MM.1S (cell line): ENCODE results near the gene AK4.

ENCODE experiments used
- EZH2 ChIP-seq: fragments of 300-600 bp; sonication (generic); optimal IDR thresholded peaks from 2 replicates; pipeline ENCODE3; 2017; ENCODE audit warnings: low read depth, mild to moderate bottlenecking, antibody characterized with exemption, low read length, mixed read lengths
- TF ChIP-seq, protein P1 (sequence below): fragments of 300-600 bp; sonication (generic); IDR thresholded peaks from 2 replicates; pipeline ENCODE4 v1.5.1; 2016; ENCODE audit warnings: antibody characterized with exemption, low read length, mixed read lengths

DNA sequence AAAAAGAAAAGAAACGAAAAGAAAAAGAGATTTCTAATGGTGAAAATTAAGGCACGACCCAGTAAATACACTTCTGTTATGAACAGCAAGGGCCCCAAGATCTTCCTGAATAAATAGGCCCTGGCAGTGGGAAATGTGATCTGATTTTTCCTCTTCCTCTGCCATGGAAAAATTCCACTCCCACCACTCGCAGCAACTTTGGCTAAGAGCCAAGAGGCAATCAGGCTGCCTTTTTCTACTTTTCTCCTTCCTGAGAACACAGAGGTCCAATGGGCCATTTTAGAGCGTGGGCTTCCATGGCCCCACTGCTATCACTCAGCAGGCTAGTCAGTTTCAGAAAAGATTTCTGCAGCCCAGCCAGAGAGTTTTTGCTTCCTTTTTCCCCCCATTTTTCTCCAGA lies 33.7 kb upstream of the AK4 start:
- TF ChIP-seq, protein P1, sequence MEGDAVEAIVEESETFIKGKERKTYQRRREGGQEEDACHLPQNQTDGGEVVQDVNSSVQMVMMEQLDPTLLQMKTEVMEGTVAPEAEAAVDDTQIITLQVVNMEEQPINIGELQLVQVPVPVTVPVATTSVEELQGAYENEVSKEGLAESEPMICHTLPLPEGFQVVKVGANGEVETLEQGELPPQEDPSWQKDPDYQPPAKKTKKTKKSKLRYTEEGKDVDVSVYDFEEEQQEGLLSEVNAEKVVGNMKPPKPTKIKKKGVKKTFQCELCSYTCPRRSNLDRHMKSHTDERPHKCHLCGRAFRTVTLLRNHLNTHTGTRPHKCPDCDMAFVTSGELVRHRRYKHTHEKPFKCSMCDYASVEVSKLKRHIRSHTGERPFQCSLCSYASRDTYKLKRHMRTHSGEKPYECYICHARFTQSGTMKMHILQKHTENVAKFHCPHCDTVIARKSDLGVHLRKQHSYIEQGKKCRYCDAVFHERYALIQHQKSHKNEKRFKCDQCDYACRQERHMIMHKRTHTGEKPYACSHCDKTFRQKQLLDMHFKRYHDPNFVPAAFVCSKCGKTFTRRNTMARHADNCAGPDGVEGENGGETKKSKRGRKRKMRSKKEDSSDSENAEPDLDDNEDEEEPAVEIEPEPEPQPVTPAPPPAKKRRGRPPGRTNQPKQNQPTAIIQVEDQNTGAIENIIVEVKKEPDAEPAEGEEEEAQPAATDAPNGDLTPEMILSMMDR: no peak
- no peak for TF ChIP-seq EZH2
